ENCODE results near the gene ZNF423.

Gene ZNF423

DNA sequence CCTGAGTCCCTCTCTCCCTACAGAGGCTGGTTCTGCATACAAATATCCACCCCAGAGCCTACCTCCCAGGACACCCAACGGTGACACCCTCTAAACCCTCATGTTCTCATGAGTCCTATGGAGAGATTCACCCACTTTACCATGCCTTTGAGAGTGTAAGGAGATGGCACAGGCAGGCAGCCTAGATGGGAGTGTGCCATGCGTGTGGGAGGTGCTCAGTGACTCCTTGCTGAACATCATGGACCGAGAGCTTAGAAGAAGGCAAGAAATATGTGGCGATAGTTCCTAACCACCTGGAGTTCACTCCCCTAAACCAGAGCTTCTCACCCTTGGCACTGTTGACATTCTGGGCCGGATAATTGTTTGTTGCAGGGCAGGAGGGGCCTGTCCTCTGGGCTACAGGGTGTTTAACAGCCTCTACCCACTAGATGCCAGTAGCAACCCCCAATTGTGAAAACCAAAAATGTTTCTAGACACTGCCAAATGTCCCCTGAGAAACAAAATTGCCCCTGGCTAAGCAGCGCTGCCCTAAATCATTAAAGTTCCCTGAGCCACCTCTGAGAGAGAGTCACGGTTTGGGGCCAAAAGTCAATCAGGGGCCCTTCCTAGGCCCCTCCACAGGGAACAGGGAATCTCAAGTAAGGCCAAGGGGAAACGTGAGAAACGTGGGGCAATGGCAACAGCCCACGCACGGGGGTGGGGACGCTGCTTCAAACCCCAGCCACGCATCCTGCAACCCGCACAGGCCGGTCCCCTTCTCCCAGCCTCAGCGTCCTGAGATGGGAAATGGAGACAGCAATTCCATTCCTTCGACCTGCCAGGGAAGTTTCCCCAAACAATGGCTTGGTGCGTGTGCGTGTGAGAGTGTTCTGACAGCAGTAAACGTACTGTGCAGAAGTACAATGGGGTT, 415.5 kb downstream of the ZNF423 start:
- DNase-seq, result no peak

DNA sequence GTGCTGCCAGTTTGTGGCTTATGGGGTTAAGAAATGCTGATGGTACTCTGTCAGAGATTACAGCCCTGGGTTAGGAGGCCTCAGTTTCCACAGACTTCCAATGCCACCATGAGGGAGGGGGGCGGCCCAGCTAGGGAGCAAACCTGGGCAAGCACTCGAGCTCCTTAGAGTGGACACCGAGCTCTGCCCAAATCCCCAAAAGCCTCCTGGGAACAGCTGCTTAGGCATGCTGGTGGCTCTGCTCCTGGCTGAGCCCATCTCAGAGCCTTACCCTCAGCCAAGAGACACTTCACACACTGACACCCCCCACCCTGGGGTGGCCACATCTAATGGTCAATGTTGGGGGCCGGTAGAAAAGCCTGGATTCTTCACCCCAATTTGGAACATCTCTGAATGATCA, 416.2 kb downstream of the ZNF423 start:
- DNase-seq, result no peak

DNA sequence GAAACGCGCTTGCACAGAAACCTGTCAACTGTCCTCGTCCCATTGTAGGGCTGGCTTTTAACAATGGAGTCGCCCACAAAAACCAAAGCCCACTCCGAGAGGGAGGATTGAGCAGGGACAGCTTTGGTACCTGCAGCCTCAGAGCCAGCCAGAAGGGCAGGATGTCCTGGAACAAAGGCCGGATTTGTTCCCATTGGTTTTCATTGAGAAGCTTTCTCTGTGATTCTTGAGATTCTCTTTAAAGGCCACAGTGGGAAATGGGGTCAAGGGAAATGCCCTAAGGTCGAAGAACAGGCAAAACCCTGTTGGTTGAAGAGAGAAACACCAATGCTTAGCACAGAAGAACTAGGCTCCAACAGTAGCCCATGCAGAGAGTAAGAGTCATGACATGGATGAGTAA, 416.9 kb downstream of the ZNF423 start:
- no peak for DNase-seq
